ENCODE data around the gene KCNJ6.

The KCNJ6 gene

GRCh38 chr21:37808261-37808660, 108.0 kb downstream of the KCNJ6 start:
- TF ChIP-seq, protein P1, sequence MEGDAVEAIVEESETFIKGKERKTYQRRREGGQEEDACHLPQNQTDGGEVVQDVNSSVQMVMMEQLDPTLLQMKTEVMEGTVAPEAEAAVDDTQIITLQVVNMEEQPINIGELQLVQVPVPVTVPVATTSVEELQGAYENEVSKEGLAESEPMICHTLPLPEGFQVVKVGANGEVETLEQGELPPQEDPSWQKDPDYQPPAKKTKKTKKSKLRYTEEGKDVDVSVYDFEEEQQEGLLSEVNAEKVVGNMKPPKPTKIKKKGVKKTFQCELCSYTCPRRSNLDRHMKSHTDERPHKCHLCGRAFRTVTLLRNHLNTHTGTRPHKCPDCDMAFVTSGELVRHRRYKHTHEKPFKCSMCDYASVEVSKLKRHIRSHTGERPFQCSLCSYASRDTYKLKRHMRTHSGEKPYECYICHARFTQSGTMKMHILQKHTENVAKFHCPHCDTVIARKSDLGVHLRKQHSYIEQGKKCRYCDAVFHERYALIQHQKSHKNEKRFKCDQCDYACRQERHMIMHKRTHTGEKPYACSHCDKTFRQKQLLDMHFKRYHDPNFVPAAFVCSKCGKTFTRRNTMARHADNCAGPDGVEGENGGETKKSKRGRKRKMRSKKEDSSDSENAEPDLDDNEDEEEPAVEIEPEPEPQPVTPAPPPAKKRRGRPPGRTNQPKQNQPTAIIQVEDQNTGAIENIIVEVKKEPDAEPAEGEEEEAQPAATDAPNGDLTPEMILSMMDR (IDR thresholded peaks at IDR 0.05): no peak

DNA sequence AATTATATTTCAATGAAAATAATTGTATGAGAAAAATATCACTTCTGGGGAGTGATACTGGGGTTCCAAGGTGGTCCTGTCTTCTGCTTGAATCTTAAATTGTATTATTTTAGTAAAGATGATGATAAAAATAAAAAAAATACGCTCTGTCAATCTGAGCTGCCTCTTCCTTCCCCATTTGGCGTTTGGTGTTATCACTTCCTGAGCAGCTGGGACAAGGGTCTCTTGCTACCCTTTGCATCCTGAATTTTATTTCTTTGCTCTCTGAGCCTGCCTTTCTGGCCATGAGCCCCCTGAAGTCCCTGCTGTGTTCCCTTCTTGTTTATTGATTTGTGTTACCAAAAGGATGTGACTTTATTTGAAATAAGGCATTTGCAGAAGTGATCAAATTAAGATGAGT, 111.0 kb downstream of the KCNJ6 start:
- TF ChIP-seq, protein P1 (IDR thresholded peaks at IDR 0.05): no peak

- TF ChIP-seq, protein P1 (IDR thresholded peaks at IDR 0.05): no peak
Measured at GRCh38 chr21:37804001-37804400, 112.3 kb downstream of the KCNJ6 start.

GRCh38 chr21:37803101-37803651, 113.1 kb downstream of the KCNJ6 start:
- TF ChIP-seq, protein P1 (IDR thresholded peaks at IDR 0.05): no peak

DNA sequence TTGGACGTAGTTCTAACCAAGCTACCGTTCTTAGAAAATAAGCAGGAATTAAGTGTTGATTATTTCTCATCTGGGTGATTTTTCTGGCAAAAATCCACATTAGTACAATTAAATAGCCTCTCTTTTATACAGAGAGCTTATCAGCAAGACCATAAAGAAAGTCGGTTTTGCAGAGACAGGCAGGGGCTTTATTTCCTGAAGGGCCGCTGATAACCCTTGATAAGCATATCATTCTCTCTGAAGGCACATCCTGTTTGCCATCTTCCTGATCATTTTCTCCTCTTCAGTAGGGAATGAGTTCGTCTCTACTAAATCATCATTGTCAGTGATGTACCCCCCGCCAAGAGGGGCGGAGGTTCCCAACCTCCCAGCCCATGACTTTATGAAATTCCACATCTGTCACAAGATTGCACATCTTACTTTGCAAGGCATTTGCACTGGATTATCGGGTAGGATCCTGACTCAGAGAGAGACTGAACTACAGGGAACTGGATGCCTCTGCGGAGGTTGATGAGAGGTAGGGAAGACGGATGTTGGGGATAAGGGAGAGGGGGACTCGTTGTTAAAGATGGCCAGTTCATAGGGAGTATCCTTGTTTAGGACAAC, 115.7 kb downstream of the KCNJ6 start:
- TF ChIP-seq, protein P1 (IDR thresholded peaks at IDR 0.05): no peak

GRCh38 chr21:37800057-37800455, 116.2 kb downstream of the KCNJ6 start:
- TF ChIP-seq, protein P1 (IDR thresholded peaks at IDR 0.05): no peak

- TF ChIP-seq, protein P1 (IDR thresholded peaks at IDR 0.05): no peak
Measured at GRCh38 chr21:37799211-37800056, 116.8 kb downstream of the KCNJ6 start.

All from LNCAP (cell line).